OCI-LY1 (cell line): Measurements from ENCODE around the gene CCDC60.

Source experiments
- H2AFZ ChIP-seq: fragments of 200-600 bp; sonication (generic), shearing (Covaris generic); 2 replicates; pipeline ENCODE4 v1.6.0; 2014; ENCODE audit warnings: antibody characterized with exemption, mild to moderate bottlenecking, low read length
- H3F3A ChIP-seq: fragments of 200-600 bp; sonication (generic), shearing (Covaris generic); 2 replicates; pipeline ENCODE4 v1.6.0; 2014; ENCODE audit warnings: mild to moderate bottlenecking, antibody characterized with exemption, low read length, moderate library complexity; ENCODE audit not compliant: insufficient read depth
- H3K27ac ChIP-seq: fragments of 200-600 bp; sonication (generic); 2 replicates; pipeline ENCODE4 v1.5.1; 2014; ENCODE audit warnings: low read length, mixed run types, mild to moderate bottlenecking, low read depth; ENCODE audit not compliant: poor library complexity, severe bottlenecking
- H3K27me3 ChIP-seq: fragments of 200-600 bp; sonication (generic); 2 replicates; pipeline ENCODE4 v1.6.0; 2014; ENCODE audit warnings: antibody characterized with exemption, mild to moderate bottlenecking, low read length, moderate library complexity; ENCODE audit not compliant: insufficient read depth
- H3K36me3 ChIP-seq: fragments of 200-600 bp; sonication (generic); 2 replicates; pipeline ENCODE4 v1.6.1; 2014; ENCODE audit warnings: mild to moderate bottlenecking, antibody characterized with exemption, low read length, moderate library complexity, mixed read lengths; ENCODE audit not compliant: insufficient read depth
- H3K4me1 ChIP-seq: fragments of 200-600 bp; sonication (generic); 2 replicates; pipeline ENCODE4 v1.5.1; 2014; ENCODE audit warnings: mild to moderate bottlenecking, low read length, moderate library complexity; ENCODE audit not compliant: insufficient read depth, severe bottlenecking
- H3K4me2 ChIP-seq: fragments of 200-600 bp; sonication (generic), shearing (Covaris generic); 2 replicates; pipeline ENCODE4 v1.6.1; 2014; ENCODE audit warnings: low read length
- H3K4me3 ChIP-seq: fragments of 200-600 bp; sonication (generic); 2 replicates; pipeline ENCODE4 v1.5.1; 2014; ENCODE audit warnings: low read length, low read depth, mild to moderate bottlenecking, mixed read lengths; ENCODE audit not compliant: poor library complexity, severe bottlenecking
- H3K79me2 ChIP-seq: fragments of 200-600 bp; shearing (Covaris generic); 2 replicates; pipeline ENCODE4 v1.6.1; 2016; ENCODE audit warnings: mixed run types, low read length, mixed read lengths; ENCODE audit not compliant: insufficient read depth
- H3K9ac ChIP-seq: fragments of 200-600 bp; sonication (generic), shearing (Covaris generic); 2 replicates; pipeline ENCODE4 v1.6.1; 2014; ENCODE audit warnings: mild to moderate bottlenecking, low read length, mixed read lengths
- H3K9me2 ChIP-seq: fragments of 200-600 bp; sonication (generic), shearing (Covaris generic); 2 replicates; pipeline ENCODE4 v1.6.1; 2014; ENCODE audit warnings: low read depth, mild to moderate bottlenecking, low read length, mixed read lengths
- H3K9me3 ChIP-seq: fragments of 200-600 bp; shearing (Covaris generic); 2 replicates; pipeline ENCODE4 v1.6.1; 2014; ENCODE audit warnings: low read length, mixed read lengths
- H4K20me1 ChIP-seq: fragments of 200-600 bp; sonication (generic), shearing (Covaris generic); 2 replicates; pipeline ENCODE4 v1.6.0; 2016; ENCODE audit warnings: mild to moderate bottlenecking, low read length; ENCODE audit not compliant: insufficient read depth
- EZH2 ChIP-seq: fragments of 200-600 bp; sonication (generic), shearing (Covaris generic); IDR thresholded peaks from 2 replicates; pipeline ENCODE4 v1.8.0; 2017; ENCODE audit warnings: borderline replicate concordance, mixed run types, mild to moderate bottlenecking, antibody characterized with exemption, low read length, moderate library complexity, mixed read lengths
- TF ChIP-seq, protein P1 (sequence below): fragments of 200-600 bp; sonication (generic), shearing (Covaris generic); IDR thresholded peaks from 2 replicates; pipeline ENCODE4 v1.5.1; 2017; ENCODE audit warnings: mild to moderate bottlenecking, antibody characterized with exemption, low read length, moderate library complexity, mixed read lengths

CCDC60 gene

DNA sequence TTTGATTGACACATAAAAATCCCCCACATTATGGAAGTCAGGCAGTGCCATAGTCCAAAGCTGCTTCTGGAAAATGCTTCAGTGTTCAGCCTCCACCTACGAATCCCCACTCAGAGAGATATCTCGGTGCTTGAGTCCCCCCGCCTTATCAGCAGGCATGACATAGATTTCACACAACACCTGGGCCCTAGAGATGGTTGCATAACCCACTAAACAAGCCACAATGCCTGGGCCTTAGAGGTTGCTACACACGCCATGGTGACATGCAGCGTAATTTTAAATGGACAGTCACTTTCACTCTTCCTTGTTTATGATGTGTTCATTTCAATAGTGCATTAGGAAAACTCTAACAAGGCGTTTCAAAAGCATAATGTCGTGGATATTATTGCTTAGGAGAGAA, 38.0 kb downstream of the CCDC60 start:
- Histone ChIP-seq H4K20me1 (no peaks in the 10 kb centered on the region), H3K4me2 (no peak overlapping the region), H3K27me3 (no peaks in the 10 kb centered on the region), H3K4me3 (no peak overlapping the region), H3K27ac (no peak overlapping the region), H3K9me2 (no peaks in the 10 kb centered on the region), H3K4me1 (no peaks in the 10 kb centered on the region), H3K79me2 (no peaks in the 10 kb centered on the region), H3K9ac (no peak overlapping the region), H2AFZ (no peak overlapping the region), H3F3A (no peaks in the 10 kb centered on the region), H3K9me3 (no peaks in the 10 kb centered on the region), H3K36me3 (no peaks in the 10 kb centered on the region)
- TF ChIP-seq, protein P1, sequence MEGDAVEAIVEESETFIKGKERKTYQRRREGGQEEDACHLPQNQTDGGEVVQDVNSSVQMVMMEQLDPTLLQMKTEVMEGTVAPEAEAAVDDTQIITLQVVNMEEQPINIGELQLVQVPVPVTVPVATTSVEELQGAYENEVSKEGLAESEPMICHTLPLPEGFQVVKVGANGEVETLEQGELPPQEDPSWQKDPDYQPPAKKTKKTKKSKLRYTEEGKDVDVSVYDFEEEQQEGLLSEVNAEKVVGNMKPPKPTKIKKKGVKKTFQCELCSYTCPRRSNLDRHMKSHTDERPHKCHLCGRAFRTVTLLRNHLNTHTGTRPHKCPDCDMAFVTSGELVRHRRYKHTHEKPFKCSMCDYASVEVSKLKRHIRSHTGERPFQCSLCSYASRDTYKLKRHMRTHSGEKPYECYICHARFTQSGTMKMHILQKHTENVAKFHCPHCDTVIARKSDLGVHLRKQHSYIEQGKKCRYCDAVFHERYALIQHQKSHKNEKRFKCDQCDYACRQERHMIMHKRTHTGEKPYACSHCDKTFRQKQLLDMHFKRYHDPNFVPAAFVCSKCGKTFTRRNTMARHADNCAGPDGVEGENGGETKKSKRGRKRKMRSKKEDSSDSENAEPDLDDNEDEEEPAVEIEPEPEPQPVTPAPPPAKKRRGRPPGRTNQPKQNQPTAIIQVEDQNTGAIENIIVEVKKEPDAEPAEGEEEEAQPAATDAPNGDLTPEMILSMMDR, result no peak
- TF ChIP-seq EZH2, result no peak

DNA sequence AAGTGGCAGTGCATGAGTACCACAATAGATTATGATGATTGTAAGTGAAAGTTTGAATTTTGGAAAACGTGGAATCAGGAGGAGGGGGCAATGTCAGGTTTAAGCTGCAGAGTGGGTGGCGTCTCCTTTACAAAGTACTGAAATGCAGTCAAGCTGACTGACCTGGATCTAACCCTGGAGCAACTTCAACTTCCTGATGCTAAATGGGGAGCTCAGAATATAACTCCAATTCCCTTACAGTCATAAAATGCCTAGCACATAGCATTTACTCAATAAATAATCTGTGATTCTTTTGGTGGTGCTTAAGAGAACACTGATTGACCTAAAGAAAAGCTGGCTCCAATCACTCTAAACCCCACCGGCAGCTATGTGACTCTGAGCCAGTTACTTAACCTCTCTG, 38.5 kb downstream of the CCDC60 start:
- Histone ChIP-seq H3K4me1 (no peaks in the 10 kb centered on the region), H2AFZ (no peak overlapping the region), H3K9me3 (no peaks in the 10 kb centered on the region), H3K9me2 (no peaks in the 10 kb centered on the region), H3K9ac (no peak overlapping the region), H4K20me1 (no peaks in the 10 kb centered on the region), H3K4me2 (no peak overlapping the region), H3K4me3 (no peak overlapping the region), H3F3A (no peaks in the 10 kb centered on the region), H3K27ac (no peak overlapping the region), H3K27me3 (no peaks in the 10 kb centered on the region), H3K36me3 (no peaks in the 10 kb centered on the region), H3K79me2 (no peaks in the 10 kb centered on the region)
- TF ChIP-seq, protein P1, result no peak
- TF ChIP-seq EZH2, result no peak

DNA sequence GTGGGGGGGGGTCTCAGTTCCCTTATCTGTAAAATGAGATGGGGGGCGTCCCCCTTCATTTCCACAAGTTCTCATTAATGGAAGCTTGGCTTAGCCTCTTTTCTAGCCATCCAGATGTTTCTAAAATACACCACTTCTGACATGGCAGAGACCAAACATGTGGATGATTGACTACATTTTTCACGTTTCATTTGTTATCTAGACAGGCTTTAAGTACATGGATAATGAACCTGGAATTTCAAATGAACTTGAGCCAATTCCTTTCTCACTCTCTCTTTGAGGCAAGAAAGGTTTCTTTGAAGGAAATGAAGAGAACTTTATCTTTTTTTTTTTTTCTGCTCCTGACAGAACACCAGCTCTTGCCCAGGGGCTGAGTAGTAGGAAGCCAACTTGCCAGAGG, 39.1 kb downstream of the CCDC60 start:
- H3K9ac ChIP-seq, result no peak overlapping the region
- no peaks in the 10 kb centered on the region for H3K9me2 ChIP-seq
- H4K20me1 ChIP-seq, result no peaks in the 10 kb centered on the region
- no peak overlapping the region for H3K4me3 ChIP-seq
- no peak overlapping the region for H2AFZ ChIP-seq
- no peaks in the 10 kb centered on the region for H3F3A ChIP-seq
- no peaks in the 10 kb centered on the region for H3K36me3 ChIP-seq
- H3K9me3 ChIP-seq, result no peaks in the 10 kb centered on the region
- H3K27me3 ChIP-seq, result no peaks in the 10 kb centered on the region
- TF ChIP-seq, protein P1, result no peak
- no peak for TF ChIP-seq EZH2
- no peaks in the 10 kb centered on the region for H3K79me2 ChIP-seq
- H3K4me2 ChIP-seq, result no peak overlapping the region
- H3K4me1 ChIP-seq, result no peaks in the 10 kb centered on the region
- H3K27ac ChIP-seq, result no peak overlapping the region
